ENCODE data around the gene FLOT1. TPM values are rescaled to one million over a fixed set of nuclear protein-coding genes. Genes with fewer than 3 reads are reported as not detected.

Gene FLOT1
- total and polyA plus RNA-seq, 3 donors from 2014 or later = 84.1 to 169 (median 88.1) TPM

- peak overlapping the region; percentile 80 to 91 for H3K27ac ChIP-seq
- H3K36me3 ChIP-seq (ENCODE audit: low read depth, missing control alignments) = no peaks in the 10 kb centered on the region
- H3K27me3 ChIP-seq = no peaks in the 10 kb centered on the region
- H3K4me1 ChIP-seq = peaks cover 37% of the 10 kb centered on the region
- DNase-seq = no peak
- H3K9me3 ChIP-seq = no peaks in the 10 kb centered on the region
- no peak overlapping the region for H3K4me3 ChIP-seq
- TF ChIP-seq POLR2A (IDR thresholded peaks at IDR 0.05) = no peak
- TF ChIP-seq CTCF (IDR thresholded peaks at IDR 0.05) = no peak
- intact Hi-C loops (cut with DNase I; ENCODE audit: low total_unique reads) = no loop called here
Measured at GRCh38 chr6:30782425-30783014, 40.0 kb upstream of the FLOT1 start.

- 22 to 40% methylated on average over 13 of the region's 13 CpGs for WGBS, 2 donors
- Histone ChIP-seq H3K4me1 (peaks cover 40% of the 10 kb centered on the region), H3K36me3 (ENCODE audit: low read depth, missing control alignments) (no peaks in the 10 kb centered on the region), H3K27ac (peak overlapping the region; percentile 80 to 91), H3K9me3 (no peaks in the 10 kb centered on the region), H3K27me3 (no peaks in the 10 kb centered on the region), H3K4me3 (no peak overlapping the region)
- no peak for TF ChIP-seq POLR2A (IDR thresholded peaks at IDR 0.05)
- no peak for TF ChIP-seq CTCF (IDR thresholded peaks at IDR 0.05)
- intact Hi-C loops (cut with DNase I; ENCODE audit: low total_unique reads) = no loop called here
- peak; percentile 90 for DNase-seq
Measured at GRCh38 chr6:30781743-30782424, 39.4 kb upstream of the FLOT1 start.

- intact Hi-C loops (cut with DNase I; ENCODE audit: low total_unique reads) = no loop called here
- no peak overlapping the region for H3K4me3 ChIP-seq
Measured at GRCh38 chr6:30781395-30781742, 38.9 kb upstream of the FLOT1 start.

GRCh38 chr6:30780642-30780920 lies 38.1 kb upstream of the FLOT1 start:
- Histone ChIP-seq H3K4me3 (no peak overlapping the region), H3K9me3 (no peaks in the 10 kb centered on the region), H3K36me3 (ENCODE audit: low read depth, missing control alignments) (no peaks in the 10 kb centered on the region), H3K4me1 (peaks cover 40% of the 10 kb centered on the region), H3K27me3 (no peaks in the 10 kb centered on the region), H3K27ac (no peak overlapping the region)
- DNase-seq = no peak
- intact Hi-C loops (cut with DNase I; ENCODE audit: low total_unique reads) = no loop called here
- 90 to 100% methylated on average over 1 of the region's 1 CpG for WGBS, 2 donors
- TF ChIP-seq POLR2A (IDR thresholded peaks at IDR 0.05) = no peak
- no peak for TF ChIP-seq CTCF (IDR thresholded peaks at IDR 0.05)

More at GRCh38 chr6:30781395-30781742, 38.9 kb upstream of the FLOT1 start:
- H3K27me3 ChIP-seq = no peaks in the 10 kb centered on the region
- TF ChIP-seq POLR2A (IDR thresholded peaks at IDR 0.05) (no peak), CTCF (IDR thresholded peaks at IDR 0.05) (no peak)
- WGBS, 2 donors = 71 to 86% methylated on average over 4 of the region's 4 CpGs
- H3K9me3 ChIP-seq = no peaks in the 10 kb centered on the region
- no peak for DNase-seq
- peak overlapping the region; percentile 80 to 91 for H3K27ac ChIP-seq
- H3K4me1 ChIP-seq = peaks cover 40% of the 10 kb centered on the region
- no peaks in the 10 kb centered on the region for H3K36me3 ChIP-seq (ENCODE audit: low read depth, missing control alignments)
